H1 (cell line): ENCODE results near the gene BCL2. TPM values are rescaled to one million over a fixed set of nuclear protein-coding genes. Genes with fewer than 3 reads are reported as not detected.

Experiments
- BACH1 ChIP-seq: IDR thresholded peaks from 2 replicates; pipeline ENCODE4 v1.6.1; 2012; ENCODE audit warnings: low read length, improper control_type of control experiment
- KDM5A ChIP-seq: fragments of 200-600 bp; IDR thresholded peaks from 2 replicates; pipeline ENCODE4 v1.7.1; 2012; ENCODE audit warnings: mild to moderate bottlenecking, low read length, inconsistent platforms, mixed read lengths
- POLR2AphosphoS5 ChIP-seq: IDR thresholded peaks from 2 replicates; pipeline ENCODE4 v1.6.1; 2011; ENCODE audit warnings: low read depth, low read length
- TAF7 ChIP-seq: optimal IDR thresholded peaks from 2 replicates; pipeline ENCODE3; 2011; ENCODE audit warnings: low read depth, mild to moderate bottlenecking, inconsistent platforms, low read length, moderate library complexity, borderline replicate concordance
- polyA plus RNA-seq, 7 experiments: library from polyadenylated mRNA; depleted of rRNA in 3 of 7; stranded (reverse) in 5 of 7; unstranded in 2 of 7; fragments of >200 nt in 5 of 7; fragments of 200-250 nt in 2 of 7; gene quantifications; 1 replicate in 5 of 7; 2 replicates in 1 of 7; 4 replicates in 1 of 7; pipeline versions ENCODE4 v1.2.1 to v1.2.3, GENCODE V29; 2011 to 2013; ENCODE audit warnings: missing spikeins in 2 of 7, mixed read lengths in 2 of 7
- total RNA-seq: library from RNA; stranded (reverse); fragmentation: NEBNext Ultra II Directional; extraction: Animal tissue kit (Norgen Biotek cat#: 25700); gene quantifications from 2 replicates; pipeline ENCODE4 v1.2.1, GENCODE V29; 2021

BCL2 gene
- total and polyA plus RNA-seq, 2 of the 8 experiments (the other 6 are each of a cell fraction or from before 2014, with no cell fraction given): 0.59 to 4.5 TPM

DNA sequence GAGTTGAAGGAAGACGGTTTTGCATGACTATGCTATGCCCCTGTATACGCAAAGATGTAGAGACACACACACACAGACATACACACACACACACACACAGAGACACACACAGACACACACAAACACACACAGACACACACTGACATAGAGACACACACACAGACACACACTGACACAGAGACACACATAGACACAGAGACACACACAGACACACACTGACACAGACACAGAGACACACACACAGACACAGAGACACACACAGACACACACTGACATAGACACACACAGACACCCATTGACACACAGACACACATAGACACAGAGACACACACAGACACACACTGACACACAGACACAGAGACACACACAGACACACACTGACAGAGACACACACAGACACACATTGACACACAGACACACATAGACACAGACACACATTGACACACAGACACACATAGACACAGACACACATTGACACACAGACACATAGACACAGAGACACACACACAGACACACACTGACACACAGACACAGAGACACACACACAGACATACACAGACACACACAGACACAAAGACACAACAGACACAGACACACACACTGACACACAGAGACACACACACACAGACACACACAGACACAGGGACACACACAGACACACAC lies 121.3 kb downstream of the BCL2 start (continued):
- TF ChIP-seq TAF7: no peak
- TF ChIP-seq KDM5A: no peak
- no peak for TF ChIP-seq POLR2AphosphoS5
- no peak for TF ChIP-seq BACH1
- TF ChIP-seq, all 59 proteins: peak for 0
